ENCODE results near the gene HAPLN2. TPM values are rescaled to one million over a fixed set of nuclear protein-coding genes. Genes with fewer than 3 reads are reported as not detected.

The HAPLN2 gene
- total and polyA plus RNA-seq, 2 of the 4 experiments (the other 2 are of a cell fraction): not detected

GRCh38 chr1:156619582-156619955, 354 bp downstream of the HAPLN2 start:
- Histone ChIP-seq H3K4me1 (ENCODE audit: control insufficient read depth, insufficient read depth, low read length) (peaks cover 8% of the 10 kb centered on the region), H4K8ac (ENCODE audit: low read depth in 2 of 2, low read length in 2 of 2) (no peak overlapping the region), H3K9me3 (ENCODE audit: control insufficient read depth, insufficient read depth, low read length) (no peaks in the 10 kb centered on the region), H2BK15ac (ENCODE audit: low read depth, low read length) (no peak overlapping the region), H2AK5ac (ENCODE audit: low read depth, low read length) (no peak overlapping the region), H3K9me1 (ENCODE audit: insufficient read depth, low read length) (no peaks in the 10 kb centered on the region), H4K5ac (ENCODE audit: low read depth, low read length) (no peak overlapping the region), H2BK20ac (ENCODE audit: low read depth, low read length) (no peak overlapping the region), H3K36me3 (ENCODE audit: control insufficient read depth, insufficient read depth, low read length) (no peaks in the 10 kb centered on the region), H4K91ac (ENCODE audit: insufficient read depth, low read depth, low read length) (no peak overlapping the region), H2AK9ac (replicated peaks; ENCODE audit: low read depth, low read length, poor library complexity) (no peak overlapping the region), H2BK120ac (ENCODE audit: low read depth, low read length) (no peak overlapping the region), H3K27ac (ENCODE audit: insufficient read depth, low read length) (no peak overlapping the region), H2AFZ (replicated peaks; ENCODE audit: low read length, poor library complexity) (no peak overlapping the region), H3K14ac (replicated peaks; ENCODE audit: low read depth, low read length) (no peak overlapping the region), H2BK5ac (ENCODE audit: low read depth, low read length, poor library complexity, severe bottlenecking) (no peak overlapping the region), H3K4me3 (ENCODE audit: insufficient read depth, low read depth, low read length) (no peak overlapping the region), H3K9ac (ENCODE audit: low read depth, low read length) (no peak overlapping the region), H3K27me3 (ENCODE audit: control insufficient read depth, insufficient read depth, low read length) (peaks cover 69% of the 10 kb centered on the region), H3K23ac (ENCODE audit: low read depth, low read length) (no peak overlapping the region), H3K56ac (ENCODE audit: extremely low read depth, insufficient read depth, low read length) (no peak overlapping the region), H3K4me2 (ENCODE audit: low read depth, low read length) (no peak overlapping the region), H3K18ac (ENCODE audit: low read depth, low read length) (no peak overlapping the region), H3K79me1 (ENCODE audit: low read depth in 1 of 2, low read length in 2 of 2) (no peaks in the 10 kb centered on the region), H3K4ac (ENCODE audit: low read depth, low read length) (no peak overlapping the region), H4K20me1 (ENCODE audit: insufficient read depth, low read length) (no peaks in the 10 kb centered on the region; the same call in none of the 2 replicates)
- in situ Hi-C loops (cut with MboI; ENCODE audit: low sequenced_read_pairs): no loop called here
- DNase-seq: no peak
- BruUV-seq (replicated peaks): no TSS peak
- POLR2A ChIA-PET (ENCODE audit: unreplicated experiment): no interaction called here
- no CpG with 5 or more reads among the region's 6 CpGs for WGBS, 2 experiments (ENCODE audit: extremely low coverage in 2 of 2, insufficient read length in 1 of 2)
- intact Hi-C loops (cut with micrococcal nuclease): no loop called here
- no peak for ATAC-seq (ENCODE audit: low read depth)
- CTCF ChIA-PET: interaction anchor here (1.3 kb wide), 1 partner anchor 106 kb away, joined by 4 read pairs; no protein-coding TSS in a partner anchor
- dilution Hi-C loops (cut with HindIII; ENCODE audit: low sequenced_read_pairs, unreplicated experiment): no loop called here
- TF ChIP-seq RAD21 (IDR thresholded peaks at IDR 0.05; ENCODE audit: low read length) (no peak), ELK1 (IDR thresholded peaks at IDR 0.05; ENCODE audit: borderline replicate concordance, low read depth, low read length) (no peak), CEBPB (IDR thresholded peaks at IDR 0.05; ENCODE audit: low read depth, low read length) (no peak), CTCF (conservative IDR thresholded peaks at IDR 0.05; ENCODE audit: low read depth, low read length) (no peak), RCOR1 (IDR thresholded peaks at IDR 0.05; ENCODE audit: insufficient replicate concordance, low read length) (no peak), MXI1 (IDR thresholded peaks at IDR 0.05; ENCODE audit: borderline replicate concordance, low read depth, low read length) (no peak), SMC3 (IDR thresholded peaks at IDR 0.05; ENCODE audit: low read depth, low read length) (no peak), POLR2A (IDR thresholded peaks at IDR 0.05; ENCODE audit: low read depth, low read length) (no peak), CHD1 (IDR thresholded peaks at IDR 0.05; ENCODE audit: low read depth, low read length) (no peak), BHLHE40 (IDR thresholded peaks at IDR 0.05; ENCODE audit: low read depth, low read length) (no peak), NFE2L2 (IDR thresholded peaks at IDR 0.05; ENCODE audit: low read depth, low read length) (no peak), RFX5 (IDR thresholded peaks at IDR 0.05; ENCODE audit: low read depth, low read length) (no peak), MAFK (IDR thresholded peaks at IDR 0.05; ENCODE audit: low read depth, low read length) (no peak), MAZ (IDR thresholded peaks at IDR 0.05; ENCODE audit: borderline replicate concordance, low read depth, low read length) (no peak), FOS (IDR thresholded peaks at IDR 0.05; ENCODE audit: low read depth, low read length) (no peak), USF2 (IDR thresholded peaks at IDR 0.05; ENCODE audit: low read depth, low read length) (no peak)

All from IMR-90 (cell line).